Measurements from ENCODE around the gene DCUN1D3.

DCUN1D3 gene

DNA sequence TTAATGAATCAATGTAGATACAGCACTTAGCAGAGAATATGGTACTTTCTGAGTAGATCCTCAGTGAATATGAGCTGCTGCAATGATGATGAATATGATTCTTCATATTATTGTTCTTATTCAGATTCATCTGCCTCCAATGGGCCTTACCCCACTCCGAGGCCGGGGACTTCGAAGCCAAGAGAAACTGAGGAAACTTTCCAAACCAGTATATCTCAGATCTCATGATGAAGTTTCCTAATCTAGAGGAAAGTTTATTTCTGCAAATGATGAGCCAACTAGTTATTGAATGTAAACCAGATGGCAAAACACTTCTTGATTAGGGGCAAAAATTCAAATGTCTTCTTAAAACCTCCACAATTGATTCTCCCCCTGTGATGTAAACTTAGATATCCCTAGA is 23.7 kb upstream of the DCUN1D3 start:
- ChIA-PET POLR2A (no interaction called here), CTCF (no interaction called here)
- no peak overlapping the region for H3K4me3 ChIP-seq (ENCODE audit: low read depth, low read length)
- no peak for TF ChIP-seq CTCF (IDR thresholded peaks at IDR 0.05; ENCODE audit: insufficient read depth, low read length, missing control alignments)
- DNase-seq (ENCODE audit: low read depth, low spot score): no peak

- CTCF ChIA-PET: no interaction called here
- POLR2A ChIA-PET: no interaction called here
- no peak for TF ChIP-seq CTCF (IDR thresholded peaks at IDR 0.05; ENCODE audit: insufficient read depth, low read length, missing control alignments)
- DNase-seq (ENCODE audit: low read depth, low spot score): no peak
- no peak overlapping the region for H3K4me3 ChIP-seq (ENCODE audit: low read depth, low read length)
These were observed 20.6 kb upstream of the DCUN1D3 start for GRCh38 chr16:20920799-20921198.

DNA sequence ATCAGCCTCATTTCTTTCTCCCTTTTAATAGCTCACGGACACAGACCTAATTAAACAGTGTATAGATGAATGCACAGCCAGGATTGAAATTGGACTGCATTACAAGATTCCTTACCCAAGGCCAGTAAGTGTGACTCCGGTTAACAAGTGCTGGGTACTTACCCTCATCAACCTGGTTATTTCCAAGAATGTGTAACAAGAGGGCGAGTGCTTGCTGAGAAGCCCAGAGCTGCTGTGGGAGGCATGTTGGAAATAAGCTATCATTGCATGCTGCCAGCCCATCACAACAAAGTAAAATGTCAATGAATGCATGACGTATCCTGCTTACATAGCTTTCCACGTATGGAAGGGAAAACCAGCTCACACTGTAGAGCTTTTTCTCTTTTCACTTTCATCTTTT is 19.9 kb upstream of the DCUN1D3 start:
- no peak for TF ChIP-seq CTCF (IDR thresholded peaks at IDR 0.05; ENCODE audit: insufficient read depth, low read length, missing control alignments)
- POLR2A ChIA-PET: no interaction called here
- CTCF ChIA-PET: interaction anchor here (1.0 kb wide), 1 partner anchor 56 kb away, joined by 4 read pairs; no protein-coding TSS in a partner anchor
- no peak for DNase-seq (ENCODE audit: low read depth, low spot score)
- H3K4me3 ChIP-seq (ENCODE audit: low read depth, low read length): no peak overlapping the region

- CTCF ChIA-PET: interaction anchor here (2.0 kb wide), 1 partner anchor 68 kb away, joined by 6 read pairs; no protein-coding TSS in a partner anchor
- no peak overlapping the region for H3K4me3 ChIP-seq (ENCODE audit: low read depth, low read length)
- POLR2A ChIA-PET: interaction anchor here (0.5 kb wide), 1 partner anchor 70 kb away, joined by 3 read pairs; no protein-coding TSS in a partner anchor
- no peak for TF ChIP-seq CTCF (IDR thresholded peaks at IDR 0.05; ENCODE audit: insufficient read depth, low read length, missing control alignments)
- DNase-seq (ENCODE audit: low read depth, low spot score): no peak
These were observed 18.5 kb upstream of the DCUN1D3 start for GRCh38 chr16:20918486-20919239.

GRCh38 chr16:20916942-20917341 is 16.8 kb upstream of the DCUN1D3 start:
- DNase-seq (ENCODE audit: low read depth, low spot score): no peak
- ChIA-PET CTCF (no interaction called here), POLR2A (no interaction called here)
- no peak for TF ChIP-seq CTCF (IDR thresholded peaks at IDR 0.05; ENCODE audit: insufficient read depth, low read length, missing control alignments)
- H3K4me3 ChIP-seq (ENCODE audit: low read depth, low read length): no peak overlapping the region

- no peak for TF ChIP-seq CTCF (IDR thresholded peaks at IDR 0.05; ENCODE audit: insufficient read depth, low read length, missing control alignments)
- H3K4me3 ChIP-seq (ENCODE audit: low read depth, low read length): no peak overlapping the region
- no peak for DNase-seq (ENCODE audit: low read depth, low spot score)
- CTCF ChIA-PET: no interaction called here
- POLR2A ChIA-PET: interaction anchor here (1.7 kb wide), 1 partner anchor 16 kb away, joined by 4 read pairs; the partner anchor contains the start of gene DCUN1D3
These were observed 16.1 kb upstream of the DCUN1D3 start for GRCh38 chr16:20916289-20916688.

Measured in AG04449 (cell line).